ENCODE data around the gene SCUBE1.

SCUBE1 gene

GRCh38 chr22:43325176-43325575 is 18.0 kb downstream of the SCUBE1 start:
- no peak for DNase-seq

GRCh38 chr22:43320943-43321900 is 21.9 kb downstream of the SCUBE1 start:
- no peak for DNase-seq

GRCh38 chr22:43319661-43320486 is 23.3 kb downstream of the SCUBE1 start:
- DNase-seq = no peak

- DNase-seq = no peak
Observed at GRCh38 chr22:43317239-43317638, 25.9 kb downstream of the SCUBE1 start.

GRCh38 chr22:43315687-43316217 is 27.4 kb downstream of the SCUBE1 start:
- no peak for DNase-seq

- no peak for DNase-seq
Observed at GRCh38 chr22:43314611-43315010, 28.6 kb downstream of the SCUBE1 start.

GRCh38 chr22:43313890-43314474 is 29.2 kb downstream of the SCUBE1 start:
- DNase-seq = no peak

- DNase-seq = no peak
Observed at GRCh38 chr22:43313244-43313889, 29.8 kb downstream of the SCUBE1 start.

GRCh38 chr22:43312608-43313007 is 30.6 kb downstream of the SCUBE1 start:
- no peak for DNase-seq

GRCh38 chr22:43310798-43311197 is 32.4 kb downstream of the SCUBE1 start:
- no peak for DNase-seq

- no peak for DNase-seq
Observed at GRCh38 chr22:43310311-43310710, 32.9 kb downstream of the SCUBE1 start.

- DNase-seq = no peak
Observed at GRCh38 chr22:43308836-43309235, 34.3 kb downstream of the SCUBE1 start.

GRCh38 chr22:43308060-43308830 is 34.9 kb downstream of the SCUBE1 start:
- no peak for DNase-seq

GRCh38 chr22:43305806-43306205 is 37.4 kb downstream of the SCUBE1 start:
- no peak for DNase-seq

GRCh38 chr22:43304831-43305590 is 38.2 kb downstream of the SCUBE1 start:
- DNase-seq = no peak

- DNase-seq = no peak
Observed at GRCh38 chr22:43303751-43304150, 39.4 kb downstream of the SCUBE1 start.

GRCh38 chr22:43303166-43303565 is 40.0 kb downstream of the SCUBE1 start:
- no peak for DNase-seq

GRCh38 chr22:43302531-43303041 is 40.6 kb downstream of the SCUBE1 start:
- DNase-seq = no peak

GRCh38 chr22:43301866-43302265 is 41.3 kb downstream of the SCUBE1 start:
- no peak for DNase-seq

GRCh38 chr22:43300891-43301676 is 42.1 kb downstream of the SCUBE1 start:
- no peak for DNase-seq

All from activated CD4-positive, alpha-beta T cell treated with anti-CD3 and anti-CD28 coated beads, Interleukin-10, Interleukin-2, amounts not matched to agents 100 ng/mL and 50 ng/mL, durations not matched to agents 16 hours and 8 hours (primary cell).